Right atrium auricular region (tissue), 2 donors: ENCODE measurements around the gene CRYBB1. TPM values are rescaled to one million over a fixed set of nuclear protein-coding genes. Genes with fewer than 3 reads are reported as not detected.
A peak's percentile ranks its signal among the peaks of the same experiment; 100 is the strongest.

Experiments
- DNase-seq: peaks from one replicate; pipeline ENCODE4 v3.0.0-alpha.2; 2019; ENCODE audit warnings: low spot score
- H3K27ac ChIP-seq, 2 donors: fragments of 200-600 bp; sonication (generic); 1 replicate in 1 of 2; 2 replicates in 1 of 2; pipeline ENCODE4 v1.5.1; 2016 to 2019
- H3K27me3 ChIP-seq, 2 donors: fragments of 200-600 bp; sonication (generic); one replicate each; pipeline versions ENCODE4 v1.5.1 to v1.6.0; 2017 to 2019
- H3K36me3 ChIP-seq: fragments of 200-600 bp; sonication (generic); one replicate; pipeline ENCODE4 v1.5.1; 2016
- H3K4me1 ChIP-seq, 2 donors: fragments of 200-600 bp; sonication (generic); one replicate each; pipeline versions ENCODE4 v1.5.1 to v1.6.0; 2017 to 2019
- H3K4me3 ChIP-seq, 2 donors: fragments of 200-600 bp; sonication (generic); 1 replicate in 1 of 2; 2 replicates in 1 of 2; pipeline ENCODE4 v1.5.1; 2017 to 2019; ENCODE audit warnings: mild to moderate bottlenecking in 1 of 2, moderate library complexity in 1 of 2
- H3K9me3 ChIP-seq, 2 donors: fragments of 200-600 bp; sonication (generic); one replicate each; pipeline ENCODE4 v1.5.1; 2019
- CTCF ChIP-seq, 2 donors: fragments of 200-600 bp; sonication (generic); IDR thresholded peaks; one replicate each; pipeline ENCODE4 v1.5.1; 2019; ENCODE audit warnings: antibody characterized with exemption in 2 of 2
- total RNA-seq, 2 donors: library from RNA; depleted of rRNA; stranded (reverse); fragments of >200 nt; gene quantifications; one replicate each; pipeline ENCODE4 v1.1.0, GENCODE V29; 2016

Gene CRYBB1
- total RNA-seq, 2 donors from 2014 or later: 0.79 to 1.7 TPM

GRCh38 chr22:26643418-26644100 lies 25.7 kb upstream of the CRYBB1 start:
- DNase-seq: no peak
- Histone ChIP-seq H3K4me1 (peaks cover 0 to 15% of the 10 kb centered on the region in 2 donors), H3K27ac (peak overlapping the region in 1 of 2 donors; percentile 11), H3K9me3 (no peaks in the 10 kb centered on the region), H3K4me3 (no peak overlapping the region), H3K36me3 (no peaks in the 10 kb centered on the region), H3K27me3 (no peaks in the 10 kb centered on the region)
- no peak for TF ChIP-seq CTCF (IDR thresholded peaks at IDR 0.05)

- Histone ChIP-seq H3K4me1 (peaks cover 0 to 15% of the 10 kb centered on the region in 2 donors), H3K4me3 (no peak overlapping the region), H3K27me3 (no peaks in the 10 kb centered on the region), H3K36me3 (no peaks in the 10 kb centered on the region), H3K9me3 (no peaks in the 10 kb centered on the region), H3K27ac (peak overlapping the region; percentile 11 to 39)
- TF ChIP-seq CTCF (IDR thresholded peaks at IDR 0.05): no peak
- no peak for DNase-seq
Measured at GRCh38 chr22:26642465-26643417, 24.9 kb upstream of the CRYBB1 start.

- no peaks in the 10 kb centered on the region for H3K4me1 ChIP-seq
- H3K4me3 ChIP-seq: no peak overlapping the region
- no peak for TF ChIP-seq CTCF (IDR thresholded peaks at IDR 0.05)
- DNase-seq: no peak
- H3K27me3 ChIP-seq: no peaks in the 10 kb centered on the region
- H3K9me3 ChIP-seq: no peaks in the 10 kb centered on the region
- no peaks in the 10 kb centered on the region for H3K36me3 ChIP-seq
- H3K27ac ChIP-seq: no peak overlapping the region
Measured at GRCh38 chr22:26636296-26636695, 18.5 kb upstream of the CRYBB1 start.

GRCh38 chr22:26635117-26635516 lies 17.3 kb upstream of the CRYBB1 start:
- Histone ChIP-seq H3K27ac (no peak overlapping the region), H3K9me3 (no peaks in the 10 kb centered on the region), H3K27me3 (no peaks in the 10 kb centered on the region), H3K36me3 (no peaks in the 10 kb centered on the region), H3K4me3 (no peak overlapping the region), H3K4me1 (no peaks in the 10 kb centered on the region)
- no peak for DNase-seq
- TF ChIP-seq CTCF (IDR thresholded peaks at IDR 0.05): no peak

- Histone ChIP-seq H3K27ac (no peak overlapping the region), H3K27me3 (no peaks in the 10 kb centered on the region), H3K4me3 (no peak overlapping the region), H3K4me1 (no peaks in the 10 kb centered on the region), H3K36me3 (no peaks in the 10 kb centered on the region), H3K9me3 (no peaks in the 10 kb centered on the region)
- no peak for TF ChIP-seq CTCF (IDR thresholded peaks at IDR 0.05)
- DNase-seq: no peak
Measured at GRCh38 chr22:26634189-26634588, 16.4 kb upstream of the CRYBB1 start.
